ENCODE results near the gene CENPF.
"Not testable (repeated sequence)": the region's sequence is repeated elsewhere in the genome, so short reads cannot be mapped to it uniquely, and the experiment has no call there.

CENPF gene

DNA sequence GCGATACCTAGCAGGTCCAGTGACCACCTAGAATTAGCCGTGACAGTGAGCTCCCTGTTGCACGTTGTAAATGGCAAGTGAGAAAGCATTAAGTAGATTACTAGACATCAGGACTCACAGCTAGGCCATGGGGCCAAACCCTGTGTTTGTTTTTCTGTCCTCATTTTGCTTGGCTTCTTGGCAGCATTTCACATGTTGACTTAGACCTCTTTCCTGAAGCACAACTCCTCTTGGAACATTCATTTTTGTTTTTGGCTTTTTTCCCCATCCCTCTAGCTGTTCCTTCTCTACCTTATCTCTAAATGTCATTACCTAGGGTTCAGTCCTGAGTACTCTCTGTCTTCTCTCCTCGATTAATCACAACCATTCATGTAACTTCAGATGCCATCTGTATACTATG is 34.7 kb upstream of the CENPF start:
- TF ChIP-seq EZH2 (IDR thresholded peaks at IDR 0.05) (no peak), POLR2AphosphoS5 (IDR thresholded peaks at IDR 0.05; ENCODE audit: borderline replicate concordance, low read depth, low read length) (no peak), FOXP2 (optimal IDR thresholded peaks at IDR 0.05; ENCODE audit: control extremely low read depth, extremely low read length, insufficient read depth) (no peak)
- Histone ChIP-seq H3K9ac (ENCODE audit: insufficient read length) (no peak overlapping the region), H3K4me3 (peak overlapping the region; percentile 2; the same call in 1 of the 2 replicates), H3K36me3 (ENCODE audit: insufficient read depth, low read length) (no peaks in the 10 kb centered on the region), H3K27ac (peak overlapping the region; percentile 86), H3K9me3 (ENCODE audit: low read depth, low read length) (no peaks in the 10 kb centered on the region)
- DNase-seq (ENCODE audit: low read depth, low spot score), result no peak

GRCh38 chr1:214569357-214570004 is 33.5 kb upstream of the CENPF start:
- DNase-seq (ENCODE audit: low read depth, low spot score), result no peak
- H3K4me3 ChIP-seq, result no peak overlapping the region
- TF ChIP-seq POLR2AphosphoS5 (IDR thresholded peaks at IDR 0.05; ENCODE audit: borderline replicate concordance, low read depth, low read length) (no peak), FOXP2 (optimal IDR thresholded peaks at IDR 0.05; ENCODE audit: control extremely low read depth, extremely low read length, insufficient read depth) (no peak), EZH2 (IDR thresholded peaks at IDR 0.05) (no peak)
- no peaks in the 10 kb centered on the region for H3K9me3 ChIP-seq (ENCODE audit: low read depth, low read length)
- H3K36me3 ChIP-seq (ENCODE audit: insufficient read depth, low read length), result no peaks in the 10 kb centered on the region
- H3K27ac ChIP-seq, result no peak overlapping the region
- no peak overlapping the region for H3K9ac ChIP-seq (ENCODE audit: insufficient read length)

GRCh38 chr1:214570442-214570841 is 32.6 kb upstream of the CENPF start:
- Histone ChIP-seq H3K4me3 (no peak overlapping the region), H3K36me3 (ENCODE audit: insufficient read depth, low read length) (no peaks in the 10 kb centered on the region), H3K9me3 (ENCODE audit: low read depth, low read length) (no peaks in the 10 kb centered on the region), H3K27ac (no peak overlapping the region), H3K9ac (ENCODE audit: insufficient read length) (no peak overlapping the region)
- no peak for DNase-seq (ENCODE audit: low read depth, low spot score)
- TF ChIP-seq POLR2AphosphoS5 (IDR thresholded peaks at IDR 0.05; ENCODE audit: borderline replicate concordance, low read depth, low read length), result no peak

DNA sequence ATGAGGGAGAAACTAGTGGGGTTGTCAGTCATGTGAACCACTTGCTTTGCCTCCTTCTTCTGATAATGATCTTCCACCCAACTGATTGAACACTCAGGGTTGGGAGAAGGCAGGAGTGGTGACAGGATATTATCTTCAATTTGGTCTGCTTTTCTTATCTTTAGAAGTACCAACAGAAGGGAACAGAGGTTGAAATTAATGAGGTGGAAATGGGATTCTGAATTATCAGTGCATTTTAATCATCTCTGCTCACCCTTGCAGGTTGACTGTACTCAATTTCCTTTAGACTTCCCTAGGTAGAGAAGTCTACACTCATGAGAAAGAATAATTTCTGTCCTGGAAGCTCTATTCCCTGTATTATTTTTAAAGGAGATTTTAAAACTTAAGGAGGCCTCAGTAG is 31.7 kb upstream of the CENPF start:
- no peak for DNase-seq (ENCODE audit: low read depth, low spot score)
- no peak overlapping the region for H3K27ac ChIP-seq
- no peak overlapping the region for H3K9ac ChIP-seq (ENCODE audit: insufficient read length)
- H3K9me3 ChIP-seq (ENCODE audit: low read depth, low read length), result no peaks in the 10 kb centered on the region
- H3K4me3 ChIP-seq, result no peak overlapping the region
- no peaks in the 10 kb centered on the region for H3K36me3 ChIP-seq (ENCODE audit: insufficient read depth, low read length)
- TF ChIP-seq POLR2AphosphoS5 (IDR thresholded peaks at IDR 0.05; ENCODE audit: borderline replicate concordance, low read depth, low read length), result no peak
- TF ChIP-seq EZH2 (IDR thresholded peaks at IDR 0.05), result no peak
- no peak for TF ChIP-seq FOXP2 (optimal IDR thresholded peaks at IDR 0.05; ENCODE audit: control extremely low read depth, extremely low read length, insufficient read depth)

- H3K9ac ChIP-seq (ENCODE audit: insufficient read length), result peak overlapping the region; percentile 15
- peaks cover 5% of the 10 kb centered on the region; the same call in 1 of the 2 replicates for H3K9me3 ChIP-seq (ENCODE audit: low read depth, low read length)
- H3K4me3 ChIP-seq, result peak overlapping the region; percentile 58
- H3K27ac ChIP-seq, result peak overlapping the region; percentile 82
- no peak for TF ChIP-seq FOXP2 (optimal IDR thresholded peaks at IDR 0.05; ENCODE audit: control extremely low read depth, extremely low read length, insufficient read depth)
- no peak for TF ChIP-seq EZH2 (IDR thresholded peaks at IDR 0.05)
- TF ChIP-seq POLR2AphosphoS5 (IDR thresholded peaks at IDR 0.05; ENCODE audit: borderline replicate concordance, low read depth, low read length), result no peak
- no peaks in the 10 kb centered on the region for H3K36me3 ChIP-seq (ENCODE audit: insufficient read depth, low read length)
- no peak for DNase-seq (ENCODE audit: low read depth, low spot score)
These were observed 29.3 kb upstream of the CENPF start for GRCh38 chr1:214573386-214574318.

GRCh38 chr1:214574598-214575411 is 28.2 kb upstream of the CENPF start:
- DNase-seq (ENCODE audit: low read depth, low spot score), result no peak
- Histone ChIP-seq H3K4me3 (no peak overlapping the region), H3K27ac (no peak overlapping the region), H3K9ac (ENCODE audit: insufficient read length) (no peak overlapping the region), H3K36me3 (ENCODE audit: insufficient read depth, low read length) (no peaks in the 10 kb centered on the region), H3K9me3 (ENCODE audit: low read depth, low read length) (peaks cover 5% of the 10 kb centered on the region; the same call in 1 of the 2 replicates)
- TF ChIP-seq POLR2AphosphoS5 (IDR thresholded peaks at IDR 0.05; ENCODE audit: borderline replicate concordance, low read depth, low read length), result no peak
- TF ChIP-seq FOXP2 (optimal IDR thresholded peaks at IDR 0.05; ENCODE audit: control extremely low read depth, extremely low read length, insufficient read depth), result no peak
- no peak for TF ChIP-seq EZH2 (IDR thresholded peaks at IDR 0.05)

GRCh38 chr1:214576120-214576519 is 26.9 kb upstream of the CENPF start:
- not testable (repeated sequence) for H3K36me3 ChIP-seq (ENCODE audit: insufficient read depth, low read length); H3K4me3 ChIP-seq; H3K27ac ChIP-seq

GRCh38 chr1:214579183-214579582 is 23.8 kb upstream of the CENPF start:
- Histone ChIP-seq H3K36me3 (ENCODE audit: insufficient read depth, low read length) (no peaks in the 10 kb centered on the region), H3K9ac (ENCODE audit: insufficient read length) (no peak overlapping the region), H3K27ac (no peak overlapping the region), H3K4me3 (no peak overlapping the region), H3K9me3 (ENCODE audit: low read depth, low read length) (peaks cover 5% of the 10 kb centered on the region; the same call in 1 of the 2 replicates)
- DNase-seq (ENCODE audit: low read depth, low spot score), result no peak
- TF ChIP-seq POLR2AphosphoS5 (IDR thresholded peaks at IDR 0.05; ENCODE audit: borderline replicate concordance, low read depth, low read length), result no peak
- TF ChIP-seq EZH2 (IDR thresholded peaks at IDR 0.05), result no peak
- no peak for TF ChIP-seq FOXP2 (optimal IDR thresholded peaks at IDR 0.05; ENCODE audit: control extremely low read depth, extremely low read length, insufficient read depth)

More at GRCh38 chr1:214576120-214576519, 26.9 kb upstream of the CENPF start:
- not testable (repeated sequence) for DNase-seq (ENCODE audit: low read depth, low spot score); H3K9ac ChIP-seq (ENCODE audit: insufficient read length); H3K9me3 ChIP-seq (ENCODE audit: low read depth, low read length)

Data from SK-N-MC (cell line).